GM10266 (cell line): ENCODE measurements around the gene ARHGEF39.

Experiments used
- DNase-seq: peaks from one replicate; pipeline ENCODE4 v3.0.0; 2012; ENCODE audit errors: extremely low spot score
- CTCF ChIP-seq: IDR thresholded peaks from 2 replicates; pipeline ENCODE4 v1.5.1; 2012; ENCODE audit warnings: mild to moderate bottlenecking, low read depth; ENCODE audit not compliant: control insufficient read depth, insufficient read depth; ENCODE audit errors: missing control alignments

Gene ARHGEF39

DNA sequence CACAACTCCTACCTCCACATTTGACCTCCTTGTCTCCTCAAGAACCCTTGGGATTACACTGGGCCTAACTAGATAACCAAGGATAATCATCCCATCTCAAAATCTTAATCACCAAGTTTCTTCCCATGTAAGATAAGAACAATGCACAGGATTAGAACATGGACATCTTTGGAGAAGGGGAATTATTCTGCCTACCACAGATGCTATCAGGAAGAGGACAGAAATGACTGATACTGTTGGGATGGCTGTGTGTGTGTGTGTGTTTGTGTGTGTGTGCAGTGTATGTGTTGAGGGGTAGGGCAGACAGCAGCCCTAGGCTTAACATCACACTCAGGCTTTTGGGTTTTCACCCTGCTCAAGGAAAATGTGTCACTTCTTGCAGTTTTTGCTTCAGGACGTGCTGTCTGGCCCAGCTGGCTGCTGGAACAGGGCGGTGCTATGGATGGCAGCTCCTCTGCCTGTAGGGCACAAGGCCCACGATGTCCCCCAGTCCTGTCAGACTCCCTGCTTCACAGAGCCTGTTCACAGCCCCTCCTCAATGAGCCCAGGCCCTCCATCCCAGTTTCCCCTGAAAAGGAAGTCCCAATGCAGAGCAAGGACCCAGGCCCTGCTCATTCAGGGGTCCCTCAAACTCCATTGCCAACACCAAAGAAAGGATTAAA is 16.5 kb upstream of the ARHGEF39 start:
- no peak for DNase-seq
- TF ChIP-seq CTCF: no peak

DNA sequence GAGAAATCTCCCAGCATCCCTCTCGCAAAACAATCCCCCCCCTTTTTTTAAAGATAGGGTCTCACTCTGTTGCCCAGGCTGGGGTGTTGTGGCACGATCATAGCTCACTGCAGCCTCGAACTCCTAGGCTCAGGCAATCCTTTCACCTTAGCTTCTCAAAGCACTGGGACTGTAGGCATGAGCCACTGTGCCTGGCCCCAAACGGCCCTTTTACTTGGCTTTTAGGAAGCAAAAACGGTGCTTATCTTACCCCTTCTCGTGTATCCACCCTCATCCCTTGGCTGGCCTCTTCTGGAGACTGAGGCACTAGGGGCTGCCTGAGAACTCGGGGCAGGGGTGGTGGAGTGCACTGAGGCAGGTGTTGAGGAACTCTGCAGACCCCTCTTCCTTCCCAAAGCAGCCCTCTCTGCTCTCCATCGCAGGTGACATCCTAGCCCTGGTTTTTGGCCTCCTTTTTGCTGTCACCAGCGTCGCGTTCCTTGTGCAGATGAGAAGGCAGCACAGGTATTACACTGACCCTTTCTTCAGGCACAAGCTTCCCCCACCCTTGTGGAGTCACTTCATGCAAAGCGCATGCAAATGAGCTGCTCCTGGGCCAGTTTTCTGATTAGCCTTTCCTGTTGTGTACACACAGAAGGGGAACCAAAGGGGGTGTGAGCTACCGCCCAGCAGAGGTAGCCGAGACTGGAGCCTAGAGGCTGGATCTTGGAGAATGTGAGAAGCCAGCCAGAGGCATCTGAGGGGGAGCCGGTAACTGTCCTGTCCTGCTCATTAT is 15.5 kb upstream of the ARHGEF39 start:
- DNase-seq: no peak

DNA sequence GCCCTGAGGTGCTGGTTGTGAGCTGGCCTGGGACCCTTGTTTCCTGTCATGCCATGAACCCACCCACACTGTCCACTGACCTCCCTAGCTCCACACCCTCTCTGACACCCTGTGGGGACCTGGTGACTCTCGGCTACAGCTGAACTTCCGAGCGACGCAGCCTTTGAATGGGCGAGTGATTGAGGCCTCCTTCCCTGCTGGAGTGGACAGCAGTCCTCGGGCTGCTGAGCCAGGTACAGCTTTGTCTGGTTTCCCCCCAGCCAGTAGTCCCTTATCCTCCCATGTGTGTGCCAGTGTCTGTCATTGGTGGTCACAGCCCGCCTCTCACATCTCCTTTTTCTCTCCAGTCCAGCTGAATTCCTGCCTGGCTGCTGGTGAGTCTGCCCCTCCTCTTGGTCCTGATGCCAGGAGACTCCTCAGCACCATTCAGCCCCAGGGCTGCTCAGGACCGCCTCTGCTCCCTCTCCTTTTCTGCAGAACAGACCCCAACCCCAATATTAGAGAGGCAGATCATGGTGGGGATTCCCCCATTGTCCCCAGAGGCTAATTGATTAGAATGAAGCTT is 14.9 kb upstream of the ARHGEF39 start:
- no peak for DNase-seq

More for the DNA sequence above, 15.5 kb upstream of the ARHGEF39 start:
- TF ChIP-seq CTCF: no peak

DNA sequence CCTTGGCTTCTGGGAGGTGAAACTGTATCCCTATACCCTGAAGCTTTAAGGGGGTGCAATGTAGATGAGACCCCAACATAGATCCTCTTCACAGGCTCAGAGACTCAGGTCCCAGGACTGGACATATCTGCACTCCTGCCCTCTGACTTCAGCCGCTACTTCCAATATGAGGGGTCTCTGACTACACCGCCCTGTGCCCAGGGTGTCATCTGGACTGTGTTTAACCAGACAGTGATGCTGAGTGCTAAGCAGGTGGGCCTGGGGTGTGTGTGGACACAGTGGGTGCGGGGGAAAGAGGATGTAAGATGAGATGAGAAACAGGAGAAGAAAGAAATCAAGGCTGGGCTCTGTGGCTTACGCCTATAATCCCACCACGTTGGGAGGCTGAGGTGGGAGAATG is 14.1 kb upstream of the ARHGEF39 start:
- no peak for DNase-seq
- no peak for TF ChIP-seq CTCF

More for the DNA sequence above, 14.9 kb upstream of the ARHGEF39 start:
- TF ChIP-seq CTCF: no peak

GRCh38 chr9:35675732-35676392 is 10.9 kb upstream of the ARHGEF39 start:
- no peak for TF ChIP-seq CTCF
- peak; percentile 76 for DNase-seq

DNA sequence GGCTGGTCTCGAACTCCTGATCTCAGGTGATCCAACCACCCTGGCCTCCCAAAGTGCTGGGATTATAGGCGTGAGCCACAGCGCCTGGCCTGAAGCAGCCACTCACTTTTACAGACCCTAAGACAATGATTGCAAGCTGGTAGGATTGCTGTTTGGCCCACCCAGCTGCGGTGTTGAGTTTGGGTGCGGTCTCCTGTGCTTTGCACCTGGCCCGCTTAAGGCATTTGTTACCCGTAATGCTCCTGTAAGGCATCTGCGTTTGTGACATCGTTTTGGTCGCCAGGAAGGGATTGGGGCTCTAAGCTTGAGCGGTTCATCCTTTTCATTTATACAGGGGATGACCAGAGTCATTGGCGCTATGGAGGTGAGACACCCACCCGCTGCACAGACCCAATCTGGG is 10.2 kb upstream of the ARHGEF39 start:
- DNase-seq: no peak
- no peak for TF ChIP-seq CTCF
